Activated effector memory CD4-positive, alpha-beta T cell treated with Interleukin-2 at 50 U/mL for 16 hours (primary cell): ENCODE measurements around the gene SPRED1.

ENCODE experiments used
- DNase-seq: peaks from one replicate; pipeline ENCODE4 v3.0.0-alpha.2; 2020

Gene SPRED1

GRCh38 chr15:38252481-38253350 is at the start of gene SPRED1:
Gene SPRED1, plus strand, starts transcription at chr15:38252836. Its CDS starts 350 bp downstream, at chr15:38253186.
- no peak for DNase-seq

GRCh38 chr15:38205526-38206272 is 46.9 kb upstream of the SPRED1 start:
- DNase-seq, result no peak

- no peak for DNase-seq
Measured at GRCh38 chr15:38207621-38208020, 45.0 kb upstream of the SPRED1 start.

GRCh38 chr15:38208206-38208605 is 44.4 kb upstream of the SPRED1 start:
- no peak for DNase-seq

- DNase-seq, result no peak
Measured at GRCh38 chr15:38208779-38209178, 43.9 kb upstream of the SPRED1 start.

- no peak for DNase-seq
Measured at GRCh38 chr15:38211249-38211648, 41.4 kb upstream of the SPRED1 start.

GRCh38 chr15:38211811-38212210 is 40.8 kb upstream of the SPRED1 start:
- DNase-seq, result no peak

GRCh38 chr15:38212729-38213351 is 39.8 kb upstream of the SPRED1 start:
- DNase-seq, result no peak

- DNase-seq, result no peak
Measured at GRCh38 chr15:38213356-38213755, 39.3 kb upstream of the SPRED1 start.

GRCh38 chr15:38215707-38216106 is 36.9 kb upstream of the SPRED1 start:
- no peak for DNase-seq

- no peak for DNase-seq
Measured at GRCh38 chr15:38216763-38217162, 35.9 kb upstream of the SPRED1 start.

- no peak for DNase-seq
Measured at GRCh38 chr15:38217191-38217595, 35.4 kb upstream of the SPRED1 start.

GRCh38 chr15:38217788-38218609 is 34.6 kb upstream of the SPRED1 start:
- DNase-seq, result no peak

- DNase-seq, result no peak
Measured at GRCh38 chr15:38220606-38221273, 31.9 kb upstream of the SPRED1 start.

- DNase-seq, result no peak
Measured at GRCh38 chr15:38224486-38224885, 28.1 kb upstream of the SPRED1 start.

GRCh38 chr15:38225381-38225780 is 27.3 kb upstream of the SPRED1 start:
- no peak for DNase-seq

GRCh38 chr15:38226608-38227266 is 25.9 kb upstream of the SPRED1 start:
- no peak for DNase-seq

- no peak for DNase-seq
Measured at GRCh38 chr15:38227941-38228340, 24.7 kb upstream of the SPRED1 start.

- DNase-seq, result no peak
Measured at GRCh38 chr15:38228618-38229017, 24.0 kb upstream of the SPRED1 start.

GRCh38 chr15:38229705-38230310 is 22.8 kb upstream of the SPRED1 start:
- DNase-seq, result no peak

- DNase-seq, result no peak
Measured at GRCh38 chr15:38231436-38231835, 21.2 kb upstream of the SPRED1 start.
